ENCODE data around the gene COG5.

Gene COG5

DNA sequence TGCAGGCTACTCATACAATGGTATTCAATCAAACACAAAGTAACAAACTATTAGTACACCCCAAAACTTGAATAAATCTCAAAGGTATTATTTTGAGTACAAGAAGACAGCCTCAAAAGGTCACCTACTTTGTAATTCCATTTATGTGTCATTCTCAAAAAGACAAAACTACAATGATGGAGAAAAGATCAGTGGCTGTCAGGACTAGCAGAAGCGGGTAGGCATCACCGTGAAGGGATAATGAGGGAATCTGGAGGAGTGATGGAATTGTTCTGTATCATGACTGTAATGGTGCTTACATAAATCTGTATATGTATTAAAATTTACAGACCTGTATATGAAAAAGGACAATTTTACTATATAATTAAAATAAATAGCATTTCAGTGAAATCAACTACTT is 37.0 kb downstream of the COG5 start:
- no peaks in the 10 kb centered on the region for H3K9me3 ChIP-seq (ENCODE audit: control insufficient read depth, low read length)
- no peaks in the 10 kb centered on the region for H3K4me1 ChIP-seq (ENCODE audit: control insufficient read depth, insufficient read depth, low read length)
- no peaks in the 10 kb centered on the region for H3K27me3 ChIP-seq (ENCODE audit: control insufficient read depth, insufficient read depth, low read length, poor library complexity, severe bottlenecking)
- H3K27ac ChIP-seq (ENCODE audit: insufficient read depth, low read depth, low read length, poor library complexity, severe bottlenecking) = no peak overlapping the region
- no peak overlapping the region for H3K4me3 ChIP-seq (ENCODE audit: insufficient read depth, low read depth, low read length)
- 100% methylated on average over 2 of the region's 2 CpGs for WGBS, 2 experiments
- peaks cover 4% of the 10 kb centered on the region for H3K36me3 ChIP-seq (ENCODE audit: control insufficient read depth, insufficient read depth, low read length)

DNA sequence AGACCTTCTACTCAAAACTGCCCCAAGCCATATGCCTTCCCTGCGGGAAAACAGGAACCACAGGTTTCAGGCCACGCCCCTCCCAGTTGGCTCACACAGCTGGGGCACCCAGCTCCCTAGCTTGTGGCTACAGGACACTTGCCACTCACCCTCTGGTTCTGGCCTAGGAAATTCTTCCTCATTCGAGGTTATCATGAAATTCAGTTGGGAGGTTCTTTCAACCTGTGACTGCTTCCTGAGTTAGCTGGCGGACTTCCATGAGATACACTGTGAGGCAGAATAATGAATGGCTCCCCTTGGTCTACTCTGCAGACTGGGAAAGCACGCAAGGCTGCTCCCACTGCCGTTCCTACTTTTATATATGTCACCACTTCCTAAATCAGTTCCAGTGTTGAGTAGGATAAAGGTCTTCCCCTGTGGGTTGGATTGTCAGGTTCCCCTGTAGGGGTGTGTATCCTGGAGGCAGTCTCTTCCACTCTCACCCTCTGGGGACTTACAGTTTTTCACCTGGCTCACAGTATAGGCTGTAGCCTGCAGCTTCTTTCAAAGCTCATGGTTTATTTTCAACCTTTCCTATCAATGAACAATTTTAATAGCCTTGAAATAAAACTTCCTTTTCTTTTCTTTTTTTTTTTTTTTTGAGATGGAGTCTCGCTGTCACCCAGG is 56.9 kb downstream of the COG5 start:
- Histone ChIP-seq H3K9me3 (ENCODE audit: control insufficient read depth, low read length) (no peaks in the 10 kb centered on the region), H3K36me3 (ENCODE audit: control insufficient read depth, insufficient read depth, low read length) (no peaks in the 10 kb centered on the region), H3K27me3 (ENCODE audit: control insufficient read depth, insufficient read depth, low read length, poor library complexity, severe bottlenecking) (no peaks in the 10 kb centered on the region), H3K4me1 (ENCODE audit: control insufficient read depth, insufficient read depth, low read length) (no peaks in the 10 kb centered on the region), H3K4me3 (ENCODE audit: insufficient read depth, low read depth, low read length) (no peak overlapping the region), H3K27ac (ENCODE audit: insufficient read depth, low read depth, low read length, poor library complexity, severe bottlenecking) (no peak overlapping the region)
- WGBS, 2 experiments = 94 to 97% methylated on average over 6 to 7 of the region's 7 CpGs

DNA sequence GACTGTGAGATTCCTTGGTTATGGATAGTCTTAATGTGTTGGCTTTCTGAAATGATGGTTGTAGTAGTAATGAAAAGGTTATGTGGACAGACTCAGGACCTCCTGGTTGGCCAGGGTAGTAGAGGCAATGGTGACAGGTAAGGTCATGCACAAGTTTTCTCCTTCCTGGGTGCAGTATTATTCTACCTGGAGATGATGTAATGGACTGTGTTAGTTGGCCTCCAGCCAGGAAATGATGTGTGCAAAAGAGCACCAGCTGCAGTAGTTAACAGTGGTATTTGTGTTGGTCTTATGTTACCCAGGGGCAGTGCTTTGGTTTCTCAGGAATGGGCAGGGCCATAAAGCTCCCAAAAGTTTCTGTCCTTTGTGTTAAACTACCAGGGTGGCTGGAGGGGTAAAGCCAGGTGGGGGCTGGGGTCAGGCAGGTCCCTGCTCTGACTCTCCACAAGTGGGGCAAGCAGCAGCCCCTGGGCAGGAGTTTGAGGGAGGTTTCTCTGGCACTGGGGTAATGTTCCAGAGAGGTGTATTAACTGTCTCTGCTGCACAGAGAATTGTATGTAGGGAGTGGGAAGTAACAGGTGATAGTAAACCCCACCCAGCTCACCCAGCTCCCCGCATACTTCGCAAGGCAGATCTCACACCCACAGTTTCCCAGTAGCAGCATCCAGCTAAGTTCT is 57.6 kb downstream of the COG5 start:
- H3K27ac ChIP-seq (ENCODE audit: insufficient read depth, low read depth, low read length, poor library complexity, severe bottlenecking) = no peak overlapping the region
- H3K4me1 ChIP-seq (ENCODE audit: control insufficient read depth, insufficient read depth, low read length) = no peaks in the 10 kb centered on the region
- no peaks in the 10 kb centered on the region for H3K27me3 ChIP-seq (ENCODE audit: control insufficient read depth, insufficient read depth, low read length, poor library complexity, severe bottlenecking)
- no peaks in the 10 kb centered on the region for H3K36me3 ChIP-seq (ENCODE audit: control insufficient read depth, insufficient read depth, low read length)
- no peaks in the 10 kb centered on the region for H3K9me3 ChIP-seq (ENCODE audit: control insufficient read depth, low read length)
- no peak overlapping the region for H3K4me3 ChIP-seq (ENCODE audit: insufficient read depth, low read depth, low read length)
- WGBS, 2 experiments = 90 to 94% methylated on average over 2 of the region's 2 CpGs

DNA sequence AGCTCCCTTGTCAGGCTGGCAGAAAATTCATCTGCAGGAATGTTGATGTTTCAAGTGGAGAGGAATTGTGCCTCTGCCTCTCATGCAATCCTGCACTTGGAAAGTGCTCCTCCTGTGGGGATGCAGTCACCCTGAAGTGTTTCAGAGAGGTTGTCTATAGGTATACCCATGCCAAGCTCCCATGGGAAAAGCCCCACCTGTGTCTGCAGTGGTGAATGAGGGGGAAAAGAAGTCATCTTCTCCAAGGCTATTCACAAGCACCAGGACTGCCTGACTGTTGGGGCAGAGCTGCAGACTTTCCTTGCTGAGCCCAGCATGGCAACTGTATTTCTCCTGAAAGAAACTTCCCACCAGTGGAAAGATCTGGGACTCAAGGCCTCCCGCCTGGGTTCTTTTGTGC is 58.4 kb downstream of the COG5 start:
- no peak overlapping the region for H3K4me3 ChIP-seq (ENCODE audit: insufficient read depth, low read depth, low read length)
- WGBS, 2 experiments = 88 to 100% methylated on average over 1 of the region's 1 CpG
- no peaks in the 10 kb centered on the region for H3K27me3 ChIP-seq (ENCODE audit: control insufficient read depth, insufficient read depth, low read length, poor library complexity, severe bottlenecking)
- no peaks in the 10 kb centered on the region for H3K4me1 ChIP-seq (ENCODE audit: control insufficient read depth, insufficient read depth, low read length)
- no peak overlapping the region for H3K27ac ChIP-seq (ENCODE audit: insufficient read depth, low read depth, low read length, poor library complexity, severe bottlenecking)
- H3K9me3 ChIP-seq (ENCODE audit: control insufficient read depth, low read length) = no peaks in the 10 kb centered on the region
- H3K36me3 ChIP-seq (ENCODE audit: control insufficient read depth, insufficient read depth, low read length) = no peaks in the 10 kb centered on the region

DNA sequence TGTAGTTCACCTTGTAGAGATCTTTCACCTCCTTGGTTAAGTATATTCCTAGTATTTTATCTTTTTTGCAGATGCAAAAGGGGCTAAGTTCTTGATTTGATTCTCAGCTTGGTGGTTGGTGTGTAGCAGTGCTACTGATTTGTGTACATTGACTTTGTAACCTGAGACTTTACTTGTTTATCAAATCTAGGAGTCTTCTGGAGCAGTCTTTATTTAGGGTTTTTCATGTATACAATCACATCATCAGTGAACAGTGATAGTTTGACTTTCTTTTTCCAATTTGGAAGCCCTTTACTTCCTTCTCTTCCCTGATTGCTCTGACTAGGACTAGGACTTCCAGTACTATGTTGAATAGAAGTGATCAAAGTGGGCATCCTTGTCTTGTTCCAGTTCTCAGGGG is 60.0 kb downstream of the COG5 start:
- no peaks in the 10 kb centered on the region for H3K4me1 ChIP-seq (ENCODE audit: control insufficient read depth, insufficient read depth, low read length)
- H3K27me3 ChIP-seq (ENCODE audit: control insufficient read depth, insufficient read depth, low read length, poor library complexity, severe bottlenecking) = no peaks in the 10 kb centered on the region
- H3K27ac ChIP-seq (ENCODE audit: insufficient read depth, low read depth, low read length, poor library complexity, severe bottlenecking) = no peak overlapping the region
- H3K4me3 ChIP-seq (ENCODE audit: insufficient read depth, low read depth, low read length) = no peak overlapping the region
- H3K36me3 ChIP-seq (ENCODE audit: control insufficient read depth, insufficient read depth, low read length) = no peaks in the 10 kb centered on the region
- H3K9me3 ChIP-seq (ENCODE audit: control insufficient read depth, low read length) = no peaks in the 10 kb centered on the region

DNA sequence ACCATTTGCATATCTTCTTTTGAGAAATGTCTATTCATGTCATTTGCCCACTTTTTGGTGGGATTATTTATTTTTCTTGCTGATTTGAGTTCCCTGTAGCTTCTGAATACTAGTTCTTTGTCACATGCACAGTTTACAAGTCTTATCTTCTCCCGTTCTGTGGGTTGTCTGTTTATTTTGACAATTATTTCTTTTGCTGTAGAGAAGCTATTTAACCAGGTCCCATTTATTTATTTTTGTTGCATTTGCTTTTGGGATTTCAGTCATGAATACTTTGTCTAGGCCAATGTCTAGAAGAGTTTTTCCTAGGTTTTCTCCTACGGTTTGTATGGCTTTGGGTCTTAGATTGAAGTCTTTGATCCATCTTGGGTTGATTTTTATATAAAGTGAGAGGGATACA is 60.9 kb downstream of the COG5 start:
- Histone ChIP-seq H3K27ac (ENCODE audit: insufficient read depth, low read depth, low read length, poor library complexity, severe bottlenecking) (no peak overlapping the region), H3K4me3 (ENCODE audit: insufficient read depth, low read depth, low read length) (no peak overlapping the region), H3K9me3 (ENCODE audit: control insufficient read depth, low read length) (no peaks in the 10 kb centered on the region), H3K36me3 (ENCODE audit: control insufficient read depth, insufficient read depth, low read length) (no peaks in the 10 kb centered on the region), H3K27me3 (ENCODE audit: control insufficient read depth, insufficient read depth, low read length, poor library complexity, severe bottlenecking) (no peaks in the 10 kb centered on the region), H3K4me1 (ENCODE audit: control insufficient read depth, insufficient read depth, low read length) (no peaks in the 10 kb centered on the region)
- 88 to 89% methylated on average over 1 to 2 of the region's 2 CpGs for WGBS, 2 experiments

DNA sequence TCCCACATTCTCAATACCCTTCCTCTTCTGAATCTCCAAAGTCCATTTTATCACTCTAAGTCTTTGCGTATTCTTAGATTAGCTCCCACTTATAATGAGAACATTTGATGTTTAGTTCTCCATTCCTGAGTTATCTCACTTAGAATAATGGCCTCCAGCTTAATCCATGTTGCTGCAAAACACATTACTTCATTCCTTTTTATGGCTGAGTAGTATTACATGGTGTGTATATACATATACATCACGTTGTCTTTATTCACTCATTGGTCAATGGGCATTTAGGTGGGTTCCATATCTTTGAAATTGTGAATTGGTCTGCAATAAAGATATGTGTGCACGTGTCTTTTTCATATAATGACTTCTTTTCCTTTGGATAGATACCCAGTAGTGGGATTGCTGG is 61.6 kb downstream of the COG5 start:
- Histone ChIP-seq H3K27ac (ENCODE audit: insufficient read depth, low read depth, low read length, poor library complexity, severe bottlenecking) (no peak overlapping the region), H3K4me1 (ENCODE audit: control insufficient read depth, insufficient read depth, low read length) (no peaks in the 10 kb centered on the region), H3K27me3 (ENCODE audit: control insufficient read depth, insufficient read depth, low read length, poor library complexity, severe bottlenecking) (no peaks in the 10 kb centered on the region), H3K36me3 (ENCODE audit: control insufficient read depth, insufficient read depth, low read length) (no peaks in the 10 kb centered on the region), H3K4me3 (ENCODE audit: insufficient read depth, low read depth, low read length) (no peak overlapping the region), H3K9me3 (ENCODE audit: control insufficient read depth, low read length) (no peaks in the 10 kb centered on the region)
- WGBS, 2 experiments = 92 to 96% methylated on average over 2 to 3 of the region's 3 CpGs

DNA sequence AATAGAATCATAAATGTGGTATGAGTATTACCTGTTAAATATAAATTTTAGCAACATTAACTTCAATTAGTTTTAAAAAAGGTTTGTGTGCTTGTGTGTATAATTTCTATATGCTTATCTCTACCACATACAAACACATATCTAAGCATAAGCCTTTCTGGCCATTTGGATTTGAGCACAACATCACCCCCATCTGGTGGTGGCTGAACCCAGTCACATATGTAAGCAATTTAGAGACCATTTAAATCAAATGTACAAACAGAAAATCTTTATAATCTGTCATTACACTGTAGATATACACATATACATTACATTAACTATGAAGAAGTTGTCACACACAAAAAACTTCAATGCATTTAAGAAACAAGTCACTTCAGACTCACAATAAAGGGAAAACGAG is 62.1 kb downstream of the COG5 start:
- WGBS, 2 experiments = 40% methylated on average over 1 of the region's 1 CpG; no CpG with 5 or more reads in 1 of the 2 experiments
- Histone ChIP-seq H3K27ac (ENCODE audit: insufficient read depth, low read depth, low read length, poor library complexity, severe bottlenecking) (no peak overlapping the region), H3K9me3 (ENCODE audit: control insufficient read depth, low read length) (no peaks in the 10 kb centered on the region), H3K27me3 (ENCODE audit: control insufficient read depth, insufficient read depth, low read length, poor library complexity, severe bottlenecking) (no peaks in the 10 kb centered on the region), H3K4me1 (ENCODE audit: control insufficient read depth, insufficient read depth, low read length) (no peaks in the 10 kb centered on the region), H3K36me3 (ENCODE audit: control insufficient read depth, insufficient read depth, low read length) (no peaks in the 10 kb centered on the region), H3K4me3 (ENCODE audit: insufficient read depth, low read depth, low read length) (no peak overlapping the region)

GRCh38 chr7:107499731-107500130 is 64.0 kb downstream of the COG5 start:
- 92 to 100% methylated on average over 4 of the region's 4 CpGs for WGBS, 2 experiments
- no peak overlapping the region for H3K4me3 ChIP-seq (ENCODE audit: insufficient read depth, low read depth, low read length)
- H3K36me3 ChIP-seq (ENCODE audit: control insufficient read depth, insufficient read depth, low read length) = no peaks in the 10 kb centered on the region
- no peaks in the 10 kb centered on the region for H3K4me1 ChIP-seq (ENCODE audit: control insufficient read depth, insufficient read depth, low read length)
- no peaks in the 10 kb centered on the region for H3K9me3 ChIP-seq (ENCODE audit: control insufficient read depth, low read length)
- no peaks in the 10 kb centered on the region for H3K27me3 ChIP-seq (ENCODE audit: control insufficient read depth, insufficient read depth, low read length, poor library complexity, severe bottlenecking)
- no peak overlapping the region for H3K27ac ChIP-seq (ENCODE audit: insufficient read depth, low read depth, low read length, poor library complexity, severe bottlenecking)

GRCh38 chr7:107495516-107495915 is 68.2 kb downstream of the COG5 start:
- Histone ChIP-seq H3K36me3 (ENCODE audit: control insufficient read depth, insufficient read depth, low read length) (no peaks in the 10 kb centered on the region), H3K9me3 (ENCODE audit: control insufficient read depth, low read length) (no peaks in the 10 kb centered on the region), H3K4me1 (ENCODE audit: control insufficient read depth, insufficient read depth, low read length) (no peaks in the 10 kb centered on the region), H3K27me3 (ENCODE audit: control insufficient read depth, insufficient read depth, low read length, poor library complexity, severe bottlenecking) (no peaks in the 10 kb centered on the region), H3K27ac (ENCODE audit: insufficient read depth, low read depth, low read length, poor library complexity, severe bottlenecking) (no peak overlapping the region), H3K4me3 (ENCODE audit: insufficient read depth, low read depth, low read length) (no peak overlapping the region)
